ENCODE results near the gene SLC35G3.
"Not testable (repeated sequence)": the region's sequence is repeated elsewhere in the genome, so short reads cannot be mapped to it uniquely, and the experiment has no call there.

SLC35G3 gene

DNA sequence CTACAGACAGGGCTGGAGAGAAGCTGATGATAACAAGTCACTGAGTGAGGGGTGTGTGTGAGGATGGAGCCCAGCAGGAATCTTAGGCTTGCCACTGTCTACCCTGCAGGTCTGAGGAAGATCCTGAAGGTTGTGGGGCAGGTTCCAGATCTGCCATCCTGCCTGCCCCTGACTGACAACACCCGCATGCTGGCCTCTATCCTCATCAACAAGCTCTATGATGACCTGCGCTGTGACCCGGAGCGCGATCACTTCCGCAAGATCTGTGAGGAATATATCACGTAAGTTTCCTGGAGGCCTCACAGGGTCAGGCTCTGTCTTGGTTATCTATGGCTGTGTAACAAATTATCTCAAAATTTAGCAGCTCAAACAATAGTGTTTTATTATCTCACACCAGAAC lies 30.3 kb downstream of the SLC35G3 start:
- DNase-seq (ENCODE audit: low read depth), result no peak

DNA sequence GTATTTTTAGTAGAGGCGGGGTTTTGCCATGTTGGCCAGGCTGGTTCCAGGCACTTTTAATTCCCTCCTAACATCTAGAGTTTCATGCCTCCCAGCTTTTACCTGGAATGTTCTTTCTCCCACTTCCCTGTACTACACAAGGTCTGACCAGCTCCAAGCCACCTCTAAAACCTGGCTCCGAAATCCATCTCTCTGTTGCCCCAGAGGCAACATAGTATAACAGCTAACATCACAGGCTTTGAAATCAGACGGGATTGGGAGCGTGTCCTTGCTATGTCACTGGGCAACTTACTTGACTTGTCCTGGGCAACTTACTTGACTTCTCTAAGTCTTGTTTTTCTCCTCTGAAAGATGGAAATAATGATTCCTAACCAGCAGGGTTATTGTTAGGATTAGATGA lies 31.4 kb downstream of the SLC35G3 start:
- no peak for DNase-seq (ENCODE audit: low read depth)

DNA sequence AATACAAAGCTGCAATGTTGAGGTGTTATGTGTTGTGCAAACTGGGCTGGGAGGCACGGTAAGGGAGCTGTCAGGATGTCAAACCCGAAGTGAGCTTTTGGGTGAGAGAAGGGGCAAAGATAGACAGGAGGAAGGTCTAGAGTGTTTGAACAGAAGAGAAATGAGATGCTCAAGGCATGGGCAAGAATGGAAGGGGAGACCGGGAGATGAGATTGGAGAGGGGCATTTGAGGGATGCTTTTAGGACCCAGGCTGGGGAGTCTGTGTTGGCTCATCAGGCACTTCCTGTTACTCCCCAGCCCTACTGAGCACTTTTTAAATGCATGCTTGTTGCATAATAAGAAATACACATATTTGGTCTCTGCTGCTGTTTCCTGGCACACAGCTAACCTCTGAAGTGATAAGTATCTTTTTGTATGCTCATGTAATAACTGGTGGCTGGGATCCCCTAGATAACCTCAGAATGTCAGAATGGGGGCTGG lies 32.9 kb downstream of the SLC35G3 start:
- no peak for DNase-seq (ENCODE audit: low read depth)

DNA sequence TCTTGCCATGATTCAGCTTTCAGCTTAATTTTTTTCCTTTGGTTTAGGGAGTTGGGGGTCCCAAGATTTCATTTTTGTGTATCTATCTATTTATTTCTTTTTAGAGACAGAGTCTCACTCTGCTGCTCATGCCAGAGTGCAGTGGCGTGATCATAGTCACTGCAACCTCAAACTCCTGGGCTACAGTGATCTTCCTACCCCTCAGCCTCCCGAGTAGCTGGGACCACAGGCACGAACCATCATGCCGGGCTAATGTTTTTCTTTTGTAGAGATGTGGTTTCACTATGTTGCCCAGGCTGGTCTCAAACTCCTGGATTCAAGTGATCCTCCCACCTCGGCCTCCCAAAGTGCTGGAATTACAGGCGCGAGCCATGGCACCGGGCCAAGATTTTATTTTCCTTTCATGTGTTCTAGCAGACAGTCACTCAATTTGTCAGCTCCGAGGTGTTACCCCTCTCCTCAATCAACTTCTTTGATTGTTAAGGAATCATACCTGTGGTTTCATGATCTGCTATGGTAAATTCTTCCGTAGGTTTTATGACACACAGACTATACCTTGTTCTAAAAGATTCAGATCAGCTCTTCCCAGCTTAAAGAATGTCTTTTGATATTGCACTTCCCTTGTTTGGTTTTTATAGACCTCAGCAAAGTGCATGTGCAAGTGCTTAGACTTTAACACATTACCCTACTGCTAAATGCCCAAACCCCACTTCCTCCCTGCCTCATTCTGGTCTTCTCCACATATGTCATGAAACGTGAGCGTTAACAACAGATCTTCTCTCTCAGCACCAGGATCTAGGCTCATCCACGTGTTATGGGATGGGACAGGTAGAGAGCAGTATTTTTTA lies 33.6 kb downstream of the SLC35G3 start:
- no peak for DNase-seq (ENCODE audit: low read depth)

DNA sequence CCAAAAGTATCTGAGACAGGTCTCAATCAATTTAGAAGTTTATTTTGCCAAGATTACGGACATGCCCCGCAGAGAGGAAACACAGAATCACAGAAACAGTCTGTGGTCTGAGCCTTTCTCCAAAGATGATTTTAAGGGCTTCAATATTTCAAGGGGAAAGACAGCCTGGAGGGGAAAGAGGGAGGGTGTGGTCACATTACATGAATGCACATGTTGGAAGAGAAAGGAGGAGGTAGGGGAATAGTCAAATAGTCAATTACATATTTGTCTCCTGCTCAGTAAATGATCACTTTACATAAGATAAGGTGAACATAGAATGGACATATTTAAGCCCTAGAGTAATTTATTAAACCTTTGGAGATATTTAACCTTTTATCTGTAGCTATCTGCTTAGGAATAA lies 34.3 kb downstream of the SLC35G3 start:
- no peak for DNase-seq (ENCODE audit: low read depth)

DNA sequence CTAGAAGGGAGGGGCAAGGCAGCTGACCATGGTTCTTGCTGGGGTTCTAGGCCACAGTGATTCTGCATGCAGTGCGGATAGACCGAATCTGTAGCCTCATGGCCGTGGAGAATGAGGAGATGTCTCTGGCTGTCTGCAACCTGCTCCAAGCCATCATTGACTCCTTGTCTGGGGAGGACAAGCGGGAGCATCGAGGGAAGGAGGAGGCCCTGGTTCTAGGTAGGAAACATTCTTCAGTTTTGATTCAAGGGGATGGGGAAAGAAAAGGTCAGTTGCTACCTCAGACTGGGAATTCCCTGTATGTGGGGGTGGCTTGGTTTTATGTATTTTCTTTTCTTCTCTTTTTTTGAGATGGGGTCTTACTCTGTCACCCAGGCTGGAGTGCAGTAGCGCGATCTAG lies 38.9 kb downstream of the SLC35G3 start:
- no peak for DNase-seq (ENCODE audit: low read depth)

GRCh38 chr17:35154196-35155165 lies 39.7 kb downstream of the SLC35G3 start:
- no peak for DNase-seq (ENCODE audit: low read depth)

- no peak for DNase-seq (ENCODE audit: low read depth)
These were observed 41.6 kb downstream of the SLC35G3 start for GRCh38 chr17:35152421-35153140.

- DNase-seq (ENCODE audit: low read depth), result not testable (repeated sequence)
These were observed 43.1 kb downstream of the SLC35G3 start for GRCh38 chr17:35151080-35151479.

DNA sequence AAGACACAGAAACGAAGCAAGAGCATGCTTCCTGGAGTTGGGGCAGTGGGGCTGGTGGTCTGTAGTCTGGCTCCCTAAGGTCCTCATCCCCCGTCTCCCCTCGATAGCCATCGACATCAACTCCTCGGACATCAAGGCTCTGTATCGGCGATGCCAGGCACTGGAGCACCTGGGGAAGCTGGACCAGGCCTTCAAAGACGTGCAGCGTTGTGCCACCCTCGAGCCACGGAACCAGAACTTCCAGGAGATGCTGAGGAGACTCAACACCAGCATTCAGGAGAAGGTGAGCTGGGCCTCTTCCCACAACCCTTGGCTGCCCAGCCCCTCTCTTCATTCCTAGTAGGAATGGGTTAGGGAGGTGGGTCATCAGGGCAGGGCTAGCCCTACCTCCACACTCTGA lies 44.3 kb downstream of the SLC35G3 start:
- no peak for DNase-seq (ENCODE audit: low read depth)

- DNase-seq (ENCODE audit: low read depth), result no peak
These were observed 46.0 kb downstream of the SLC35G3 start for GRCh38 chr17:35148144-35148543.

DNA sequence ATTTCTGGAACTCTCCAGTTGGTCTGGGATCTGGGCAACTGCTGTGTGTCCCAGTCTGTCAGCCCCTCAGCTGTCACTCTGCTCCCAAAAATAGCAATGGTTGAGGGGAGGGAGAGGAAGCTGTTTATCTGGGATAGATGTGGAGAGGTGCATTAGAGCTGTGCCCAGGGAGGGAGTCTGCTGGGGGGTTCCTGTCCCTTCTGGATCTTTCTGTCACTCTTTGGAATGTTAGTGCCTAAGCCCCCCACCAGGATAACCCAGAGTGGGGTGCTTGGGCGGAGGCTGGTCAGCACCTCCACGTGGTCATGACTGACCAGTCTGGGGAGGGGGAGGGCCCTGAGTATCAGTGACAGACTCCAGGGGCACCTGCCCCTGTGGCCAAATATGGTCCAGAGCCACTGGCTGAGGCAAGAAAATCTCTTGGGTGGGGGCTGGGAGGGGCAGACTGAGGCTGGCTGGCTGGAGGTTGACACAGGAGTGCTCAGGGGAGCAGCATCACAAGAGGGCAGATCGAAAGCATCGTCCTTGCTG lies 46.8 kb downstream of the SLC35G3 start, which contains the start of gene UNC45B:
TSS of gene UNC45B (plus strand) at position 443 of the 531 bp plus-strand sequence. CDS start 447 bp downstream, outside the sequence.
- no peak for DNase-seq (ENCODE audit: low read depth)

DNA sequence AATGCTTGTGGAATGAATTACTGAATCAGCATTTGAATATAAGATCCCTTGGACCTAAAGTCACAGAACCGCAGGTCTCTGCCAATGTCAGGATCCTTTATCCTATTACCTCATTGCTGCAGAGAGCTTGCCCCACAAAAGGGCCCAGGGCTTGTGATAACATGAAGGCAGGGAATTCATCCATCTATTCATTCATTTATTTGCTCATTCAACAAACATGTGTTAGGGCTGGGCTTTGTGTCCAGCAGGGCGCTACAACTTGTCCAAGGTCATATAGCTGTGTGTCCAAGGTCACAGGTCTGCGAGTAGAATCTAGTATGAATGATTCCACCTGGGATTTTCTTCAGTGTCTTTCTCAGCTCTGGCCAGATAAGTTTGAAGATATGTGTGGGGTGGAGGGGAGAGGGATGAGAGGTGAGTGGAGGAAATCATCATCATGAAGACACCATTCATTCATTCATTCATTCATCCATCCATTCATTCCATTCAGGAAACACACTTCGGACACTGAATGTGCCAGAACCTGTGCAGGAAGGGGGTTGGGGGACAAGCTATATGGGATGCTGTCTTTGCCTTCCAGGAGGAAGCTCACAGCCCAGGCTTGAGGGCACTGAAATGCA lies 47.9 kb downstream of the SLC35G3 start:
- DNase-seq (ENCODE audit: low read depth), result no peak

DNA sequence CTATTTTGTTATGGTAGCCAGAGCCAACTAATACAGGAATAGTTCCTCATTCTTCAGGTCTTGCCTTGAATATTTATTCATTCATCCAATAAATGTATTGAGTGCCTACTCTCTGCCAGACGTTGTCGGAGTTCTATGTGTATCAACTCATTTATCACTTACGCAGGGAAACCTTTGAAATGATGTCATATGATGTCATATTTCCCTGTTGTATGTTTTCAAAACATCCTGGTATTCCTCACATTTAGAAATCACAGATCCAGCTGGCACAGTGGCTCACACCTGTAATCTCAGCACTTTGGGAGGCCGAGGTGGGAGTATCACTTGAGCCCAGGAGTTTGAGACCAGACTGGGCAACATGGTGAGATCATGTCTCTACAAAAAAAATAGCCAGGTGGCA lies 49.4 kb downstream of the SLC35G3 start:
- DNase-seq (ENCODE audit: low read depth), result no peak
